AG09309 (cell line): ENCODE results near the gene RDX.

Experiments used
- DNase-seq: peaks from one replicate; pipeline ENCODE4 v3.0.0-alpha.2; 2010; ENCODE audit warnings: low read depth
- H3K4me3 ChIP-seq: 2 replicates; pipeline ENCODE4 v1.5.1; 2011; ENCODE audit warnings: mild to moderate bottlenecking, low read depth, low read length, moderate library complexity; ENCODE audit not compliant: control insufficient read depth
- TF ChIP-seq, protein P1 (sequence below): IDR thresholded peaks from 2 replicates; pipeline ENCODE4 v1.5.1; 2011; ENCODE audit warnings: mild to moderate bottlenecking, low read depth, low read length, inconsistent platforms; ENCODE audit not compliant: insufficient read depth, control insufficient read depth; ENCODE audit errors: missing control alignments

Gene RDX

DNA sequence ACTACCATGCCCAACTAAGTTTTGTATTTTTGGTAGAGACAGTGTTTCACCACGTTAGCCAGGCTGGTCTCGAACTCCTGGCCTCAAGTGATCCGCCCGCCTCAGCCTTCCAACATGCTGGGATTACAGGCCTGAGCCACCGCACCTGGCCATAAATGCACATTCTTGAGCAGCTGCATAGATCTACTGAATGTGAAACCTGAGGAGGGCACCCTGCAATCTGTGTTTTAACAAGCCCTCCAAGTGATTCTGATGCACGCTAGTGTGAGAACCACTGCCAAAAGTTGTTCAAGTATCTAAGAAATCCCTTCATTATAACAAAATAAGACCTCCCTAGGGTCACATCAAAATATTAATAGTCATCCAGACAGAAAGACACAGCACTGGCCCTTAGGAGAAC, 89.3 kb downstream of the RDX start:
- no peak overlapping the region for H3K4me3 ChIP-seq
- TF ChIP-seq, protein P1, sequence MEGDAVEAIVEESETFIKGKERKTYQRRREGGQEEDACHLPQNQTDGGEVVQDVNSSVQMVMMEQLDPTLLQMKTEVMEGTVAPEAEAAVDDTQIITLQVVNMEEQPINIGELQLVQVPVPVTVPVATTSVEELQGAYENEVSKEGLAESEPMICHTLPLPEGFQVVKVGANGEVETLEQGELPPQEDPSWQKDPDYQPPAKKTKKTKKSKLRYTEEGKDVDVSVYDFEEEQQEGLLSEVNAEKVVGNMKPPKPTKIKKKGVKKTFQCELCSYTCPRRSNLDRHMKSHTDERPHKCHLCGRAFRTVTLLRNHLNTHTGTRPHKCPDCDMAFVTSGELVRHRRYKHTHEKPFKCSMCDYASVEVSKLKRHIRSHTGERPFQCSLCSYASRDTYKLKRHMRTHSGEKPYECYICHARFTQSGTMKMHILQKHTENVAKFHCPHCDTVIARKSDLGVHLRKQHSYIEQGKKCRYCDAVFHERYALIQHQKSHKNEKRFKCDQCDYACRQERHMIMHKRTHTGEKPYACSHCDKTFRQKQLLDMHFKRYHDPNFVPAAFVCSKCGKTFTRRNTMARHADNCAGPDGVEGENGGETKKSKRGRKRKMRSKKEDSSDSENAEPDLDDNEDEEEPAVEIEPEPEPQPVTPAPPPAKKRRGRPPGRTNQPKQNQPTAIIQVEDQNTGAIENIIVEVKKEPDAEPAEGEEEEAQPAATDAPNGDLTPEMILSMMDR: no peak
- DNase-seq: no peak

GRCh38 chr11:110200836-110201235, 95.6 kb downstream of the RDX start:
- no peak for DNase-seq
- H3K4me3 ChIP-seq: no peak overlapping the region
- TF ChIP-seq, protein P1: no peak

DNA sequence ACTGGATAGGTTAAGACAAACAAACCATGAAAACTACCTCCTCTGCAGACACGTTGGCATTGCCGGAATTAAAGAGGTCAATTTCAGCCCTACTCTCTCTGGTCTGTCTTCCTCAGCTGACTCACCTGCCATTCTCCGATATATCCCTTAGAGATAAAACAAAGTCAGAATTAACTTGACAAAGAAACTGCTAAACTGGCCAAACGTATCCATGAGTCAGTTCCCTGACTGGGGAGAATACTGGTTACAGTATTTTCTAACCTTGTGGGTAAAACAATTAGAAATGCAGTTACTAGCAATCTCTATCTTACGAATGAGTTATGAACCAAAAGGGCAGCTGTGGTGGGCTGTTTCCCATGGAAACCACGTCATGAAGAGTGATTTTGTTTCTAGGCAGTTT, 96.2 kb downstream of the RDX start:
- DNase-seq: no peak
- H3K4me3 ChIP-seq: no peak overlapping the region
- TF ChIP-seq, protein P1: no peak

DNA sequence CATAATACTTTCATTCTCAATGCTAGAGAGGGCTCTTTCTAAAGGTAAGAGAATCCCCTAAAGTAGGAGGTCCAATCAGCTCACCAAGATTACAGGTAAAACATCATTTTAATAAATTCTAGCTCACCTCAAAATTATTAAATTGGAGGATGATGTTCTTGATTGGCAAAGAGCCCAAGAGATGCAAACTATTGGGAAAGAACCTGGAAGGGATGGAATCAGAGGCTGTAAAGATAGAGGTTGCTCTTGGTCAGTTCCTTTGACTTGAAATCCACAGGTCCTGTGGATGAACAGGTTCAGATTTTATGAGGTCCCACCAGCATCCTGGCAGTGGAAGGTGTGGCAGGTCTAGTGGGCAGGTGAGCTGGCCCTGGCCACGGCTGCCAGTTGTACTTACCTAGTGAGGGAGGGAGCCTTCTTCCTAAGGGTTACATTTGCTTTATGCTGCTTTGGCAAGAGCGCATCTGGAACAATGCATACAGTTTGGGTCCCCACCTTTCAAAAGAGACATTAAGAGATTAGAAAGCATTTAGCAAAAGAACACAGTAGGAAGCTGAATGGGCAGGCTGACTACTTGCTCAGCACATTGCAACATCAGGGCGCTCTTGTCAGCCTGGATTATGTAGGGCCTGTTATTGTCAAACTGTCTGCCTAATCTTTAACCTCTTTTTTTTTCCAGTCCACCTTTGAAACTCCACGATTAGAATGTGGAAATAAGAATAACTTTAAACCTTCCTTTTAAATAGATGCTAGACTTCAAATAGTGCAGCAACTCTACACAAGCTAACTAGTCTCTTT, 97.0 kb downstream of the RDX start:
- TF ChIP-seq, protein P1: no peak
- H3K4me3 ChIP-seq: no peak overlapping the region
- DNase-seq: no peak

GRCh38 chr11:110198031-110198729, 98.2 kb downstream of the RDX start:
- no peak for DNase-seq
- no peak overlapping the region for H3K4me3 ChIP-seq
- TF ChIP-seq, protein P1: no peak

- no peak overlapping the region for H3K4me3 ChIP-seq
- TF ChIP-seq, protein P1: no peak
- no peak for DNase-seq
Measured at GRCh38 chr11:110196884-110197420, 99.5 kb downstream of the RDX start.
